CD4-positive, alpha-beta T cell (primary cell): ENCODE results near the gene SEC24D. TPM values are rescaled to one million over a fixed set of nuclear protein-coding genes. Genes with fewer than 3 reads are reported as not detected.

Experiments used
- ATAC-seq: fragments of 200-7000 bp; cut with Tn5 transposase; one replicate; pipeline ENCODE4 v1.10.0; 2022; ENCODE audit warnings: mild to moderate bottlenecking; ENCODE audit not compliant: poor library complexity
- CTCF ChIA-PET: fragments of 350-600 bp; sonication (Branson Sonifier 250); formaldehyde crosslinking; loops from one replicate; lab custom pipeline; 2021; ENCODE audit warnings: antibody characterized with exemption, inconsistent platforms; lab: Charles Lee
- POLR2A ChIA-PET: fragments of 350-600 bp; sonication (Branson Sonifier 250); formaldehyde crosslinking; loops from one replicate; lab custom pipeline; 2021; ENCODE audit warnings: antibody characterized with exemption, inconsistent platforms; lab: Charles Lee
- DNase-seq, 14 experiments: peaks; one replicate each; pipeline ENCODE4 v3.0.0-alpha.2; 2013 to 2020; ENCODE audit warnings: mixed read lengths in 2 of 14
- H3K27ac ChIP-seq, 2 donors: one replicate each; pipeline versions ENCODE4 v1.5.1 to v1.7.0; 2013; ENCODE audit warnings: low read length in 2 of 2, low read depth in 1 of 2, mild to moderate bottlenecking in 1 of 2
- H3K27me3 ChIP-seq, 2 experiments: 1 replicate in 1 of 2; 2 replicates in 1 of 2; pipeline versions ENCODE4 v1.6.1 to v1.7.0; 2013; ENCODE audit warnings: low read length in 2 of 2, control low read depth in 1 of 2, mild to moderate bottlenecking in 1 of 2, moderate library complexity in 1 of 2; ENCODE audit not compliant: insufficient read depth in 2 of 2, control insufficient read depth in 1 of 2
- H3K36me3 ChIP-seq: one replicate; pipeline ENCODE4 v1.6.1; 2013; ENCODE audit warnings: low read length, control low read depth; ENCODE audit not compliant: insufficient read depth
- H3K4me1 ChIP-seq: one replicate; pipeline ENCODE4 v1.6.1; 2013; ENCODE audit warnings: low read length, control low read depth; ENCODE audit not compliant: insufficient read depth
- H3K4me3 ChIP-seq: one replicate; pipeline ENCODE4 v1.5.1; 2013; ENCODE audit warnings: mild to moderate bottlenecking, low read length, moderate library complexity
- H3K9me3 ChIP-seq, 2 experiments: 1 replicate in 1 of 2; 2 replicates in 1 of 2; pipeline versions ENCODE4 v1.6.1 to v1.7.0; 2013; ENCODE audit warnings: low read length in 2 of 2, mild to moderate bottlenecking in 2 of 2, control low read depth in 1 of 2, moderate library complexity in 1 of 2; ENCODE audit not compliant: control insufficient read depth in 1 of 2, insufficient read depth in 1 of 2
- H3K27ac Mint-ChIP-seq: one replicate; pipeline ENCODE4 v1.8.0; 2020; ENCODE audit warnings: mixed read lengths
- H3K27me3 Mint-ChIP-seq: one replicate; pipeline ENCODE4 v1.8.0; 2021; ENCODE audit warnings: mixed read lengths
- H3K36me3 Mint-ChIP-seq: one replicate; pipeline ENCODE4 v1.8.0; 2021; ENCODE audit warnings: low read depth, mixed read lengths
- H3K4me1 Mint-ChIP-seq: one replicate; pipeline ENCODE4 v1.8.0; 2021; ENCODE audit warnings: low read depth, mixed read lengths
- H3K4me3 Mint-ChIP-seq: one replicate; pipeline ENCODE4 v1.8.0; 2020; ENCODE audit warnings: mild to moderate bottlenecking, mixed read lengths
- H3K9me3 Mint-ChIP-seq: one replicate; pipeline ENCODE4 v1.8.0; 2020; ENCODE audit warnings: mixed read lengths
- CTCF ChIP-seq: fragments of 200-600 bp; IDR thresholded peaks from one replicate; pipeline ENCODE4 v1.8.0; 2022; ENCODE audit warnings: antibody characterized with exemption, mild to moderate bottlenecking
- intact Hi-C, 2 experiments: fragments of 100-400 bp; cut with DNase I in 1 of 2; cut with micrococcal nuclease in 1 of 2; formaldehyde crosslinking; loops; one replicate each; pipeline versions ENCODE4 v1.15.1 to v1.9.0; 2023 to 2025; cut with DNase I, micrococcal nuclease
- total RNA-seq, 174 experiments: library from RNA in 2 of 174; stranded (reverse) in 2 of 174; gene quantifications; one replicate each; pipeline ENCODE4 v1.2.3 and lab custom pipeline; 2021 to 2026

Gene SEC24D
- total RNA-seq, 2 experiments from 2014 or later: 13.9 to 14.8 TPM

- Mint-ChIP-seq H3K4me1 (no peaks in the 10 kb centered on the region), H3K4me3 (no peak overlapping the region), H3K9me3 (no peaks in the 10 kb centered on the region), H3K27me3 (no peaks in the 10 kb centered on the region), H3K27ac (no peak overlapping the region), H3K36me3 (peaks cover 81% of the 10 kb centered on the region)
- H3K9me3 ChIP-seq: no peaks in the 10 kb centered on the region
- DNase-seq: no peak
- no peak overlapping the region for H3K4me3 ChIP-seq
- H3K4me1 ChIP-seq: no peaks in the 10 kb centered on the region
- no peaks in the 10 kb centered on the region for H3K27me3 ChIP-seq
- intact Hi-C loops: no loop called here
- CTCF ChIA-PET: interaction anchor here (1.0 to 1.4 kb wide), 2 partner anchors 10 to 26 kb away, joined by 4 to 6 read pairs; no protein-coding TSS in a partner anchor
- ATAC-seq: no peak
- no peak overlapping the region for H3K27ac ChIP-seq
- peaks cover 63% of the 10 kb centered on the region for H3K36me3 ChIP-seq
- POLR2A ChIA-PET: no interaction called here
- TF ChIP-seq CTCF: no peak
Measured at GRCh38 chr4:118803253-118803652, 32.7 kb downstream of the SEC24D start.

- H3K4me3 Mint-ChIP-seq: no peak overlapping the region
- no peaks in the 10 kb centered on the region for H3K9me3 Mint-ChIP-seq
- intact Hi-C loops: no loop called here
- peaks cover 62% of the 10 kb centered on the region for H3K36me3 ChIP-seq
- no peaks in the 10 kb centered on the region for H3K27me3 ChIP-seq
- H3K9me3 ChIP-seq: no peaks in the 10 kb centered on the region
- H3K36me3 Mint-ChIP-seq: peaks cover 81% of the 10 kb centered on the region
- no peak for ATAC-seq
- H3K4me3 ChIP-seq: no peak overlapping the region
- H3K27ac ChIP-seq: no peak overlapping the region
- TF ChIP-seq CTCF: no peak
- POLR2A ChIA-PET: no interaction called here
- no peaks in the 10 kb centered on the region for H3K4me1 Mint-ChIP-seq
- H3K4me1 ChIP-seq: no peaks in the 10 kb centered on the region
- H3K27me3 Mint-ChIP-seq: no peaks in the 10 kb centered on the region
- H3K27ac Mint-ChIP-seq: no peak overlapping the region
- CTCF ChIA-PET: no interaction called here
- DNase-seq: no peak
Measured at GRCh38 chr4:118801895-118802575, 33.9 kb downstream of the SEC24D start.

GRCh38 chr4:118799231-118799942 lies 36.5 kb downstream of the SEC24D start:
- no peaks in the 10 kb centered on the region for H3K4me1 Mint-ChIP-seq
- no peak for TF ChIP-seq CTCF
- Histone ChIP-seq H3K36me3 (peaks cover 68% of the 10 kb centered on the region), H3K4me3 (no peak overlapping the region), H3K27ac (no peak overlapping the region), H3K27me3 (no peaks in the 10 kb centered on the region), H3K9me3 (no peaks in the 10 kb centered on the region), H3K4me1 (no peaks in the 10 kb centered on the region)
- no peaks in the 10 kb centered on the region for H3K27me3 Mint-ChIP-seq
- H3K4me3 Mint-ChIP-seq: no peak overlapping the region
- peaks cover 85% of the 10 kb centered on the region for H3K36me3 Mint-ChIP-seq
- H3K27ac Mint-ChIP-seq: no peak overlapping the region
- POLR2A ChIA-PET: no interaction called here
- no peak for DNase-seq
- CTCF ChIA-PET: no interaction called here
- ATAC-seq: no peak
- intact Hi-C loops: no loop called here
- no peaks in the 10 kb centered on the region for H3K9me3 Mint-ChIP-seq
